Upper lobe of left lung (tissue), 4 donors: ENCODE results near the gene APOL6.

ENCODE experiments used
- CTCF ChIP-seq, 6 experiments: fragments of 450-650 bp in 4 of 6; fragments of 200-600 bp in 2 of 6; sonication (generic) in 2 of 6; IDR thresholded peaks; one replicate each; pipeline ENCODE4 v1.5.1; 2016 to 2019; ENCODE audit warnings: antibody characterized with exemption in 6 of 6
- POLR2A ChIP-seq, 4 donors: fragments of 450-650 bp; IDR thresholded peaks; one replicate each; pipeline ENCODE4 v1.5.1; 2016 to 2017; ENCODE audit warnings: antibody characterized with exemption in 4 of 4, mild to moderate bottlenecking in 2 of 4

GRCh38 chr22:35631597-35631996 lies 16.6 kb upstream of the APOL6 start:
- TF ChIP-seq CTCF (IDR thresholded peaks at IDR 0.05): peak in 4 of 6 experiments; percentile 36 to 52 (median 46)
- TF ChIP-seq POLR2A (IDR thresholded peaks at IDR 0.05): no peak
